HCT116 (cell line): ENCODE measurements around the gene LGR6. TPM values are rescaled to one million over a fixed set of nuclear protein-coding genes. Genes with fewer than 3 reads are reported as not detected.
"Not testable (repeated sequence)": the region's sequence is repeated elsewhere in the genome, so short reads cannot be mapped to it uniquely, and the experiment has no call there.

Experiments
- ATAC-seq: fragments of 200-7000 bp; cut with Tn5 transposase; 2 replicates; pipeline ENCODE4 v1.9.1; 2020; ENCODE audit warnings: mild to moderate bottlenecking, moderate library complexity
- BruUV-seq: library from RNA; stranded (reverse); fragments of 400-500 nt; replicated peaks from 2 replicates; lab custom pipeline; 2021; lab: Mats Ljungman, UMichigan
- CTCF ChIA-PET: fragments of 300-600 bp; sonication (Branson Sonifier 250); formaldehyde crosslinking; loops from one replicate; lab custom pipeline; 2021; ENCODE audit warnings: antibody characterized with exemption; lab: Charles Lee
- POLR2A ChIA-PET: fragments of 300-600, 350-600 bp; sonication (Branson Sonifier 250); formaldehyde crosslinking; loops from one replicate; lab custom pipeline; 2021; ENCODE audit warnings: antibody characterized with exemption; lab: Charles Lee
- RAD21 ChIA-PET, 2 experiments: fragments of 300-600 bp; sonication (Branson Sonifier 250); formaldehyde crosslinking; loops; one replicate each; lab custom pipeline; 2023; ENCODE audit warnings: low total read pairs in 2 of 2; ENCODE audit not compliant: uncharacterized antibody in 2 of 2, unreplicated experiment in 2 of 2, low non-redundant PET in 1 of 2; lab: Charles Lee
- DNase-seq: peaks from one replicate; pipeline ENCODE4 v3.0.0-alpha.2; 2010; ENCODE audit warnings: low read depth, low spot score
- H2AFZ ChIP-seq: fragments of 200-600 bp; shearing (Covaris generic), sonication (generic); 2 replicates; pipeline ENCODE4 v1.6.1; 2017; ENCODE audit warnings: low read depth, mixed run types, mixed read lengths, antibody characterized with exemption, low read length; ENCODE audit not compliant: poor library complexity, severe bottlenecking
- H3K27ac ChIP-seq: 2 replicates; pipeline ENCODE4 v1.5.1; 2012; ENCODE audit warnings: low read depth, low read length
- H3K27me3 ChIP-seq: fragments of 200-600 bp; sonication (generic); 2 replicates; pipeline ENCODE4 v1.6.1; 2016; ENCODE audit warnings: mixed run types, low read length, mixed read lengths; ENCODE audit not compliant: insufficient read depth
- H3K36me3 ChIP-seq, 2 experiments: fragments of 200-500 bp in 1 of 2; fragments of 200-600 bp in 1 of 2; sonication (Bioruptor generic) in 1 of 2; sonication (generic) in 1 of 2; 2 replicates each; pipeline versions ENCODE4 v1.5.1 to v1.6.1; 2014 to 2016; ENCODE audit warnings: low read length in 2 of 2, inconsistent platforms in 1 of 2, mixed read lengths in 1 of 2, mixed run types in 1 of 2; ENCODE audit not compliant: insufficient read depth in 2 of 2, control insufficient read depth in 1 of 2
- H3K4me1 ChIP-seq, 2 experiments: fragments of 200-600 bp in 1 of 2; sonication (generic) in 1 of 2; 2 replicates each; pipeline versions ENCODE4 v1.5.1 to v1.6.1; 2012 to 2017; ENCODE audit warnings: low read length in 2 of 2, inconsistent platforms in 1 of 2, mild to moderate bottlenecking in 1 of 2, mixed read lengths in 1 of 2, mixed run types in 1 of 2, moderate library complexity in 1 of 2; ENCODE audit not compliant: insufficient read depth in 2 of 2, control insufficient read depth in 1 of 2
- H3K4me2 ChIP-seq: fragments of 200-600 bp; sonication (generic); 2 replicates; pipeline ENCODE4 v1.6.1; 2017; ENCODE audit warnings: mixed run types, low read length, mixed read lengths
- H3K4me3 ChIP-seq, 2 experiments: fragments of 200-600 bp in 1 of 2; sonication (generic) in 1 of 2; replicated peaks in 1 of 2; 2 replicates each; pipeline ENCODE4 v1.5.1; 2011 to 2016; ENCODE audit warnings: low read length in 2 of 2, control low read depth in 1 of 2, low read depth in 1 of 2, mild to moderate bottlenecking in 1 of 2, mixed read lengths in 1 of 2, mixed run types in 1 of 2
- H3K79me2 ChIP-seq: fragments of 200-600 bp; sonication (generic); 2 replicates; pipeline ENCODE4 v1.6.1; 2017; ENCODE audit warnings: mild to moderate bottlenecking, mixed run types, low read length, moderate library complexity, mixed read lengths; ENCODE audit not compliant: insufficient read depth
- H3K9ac ChIP-seq: fragments of 200-600 bp; sonication (generic); 2 replicates; pipeline ENCODE4 v1.6.1; 2016; ENCODE audit warnings: low read length, mixed read lengths
- H3K9me2 ChIP-seq: fragments of 200-600 bp; sonication (generic), shearing (Covaris generic); 2 replicates; pipeline ENCODE4 v1.6.1; 2017; ENCODE audit warnings: mixed run types, mild to moderate bottlenecking, moderate library complexity; ENCODE audit not compliant: insufficient read depth
- H3K9me3 ChIP-seq, 2 experiments: fragments of 200-500 bp in 1 of 2; fragments of 200-600 bp in 1 of 2; sonication (Bioruptor generic) in 1 of 2; sonication (generic) in 1 of 2; 2 replicates each; pipeline ENCODE4 v1.6.1; 2014 to 2017; ENCODE audit warnings: low read length in 2 of 2, mixed read lengths in 2 of 2, inconsistent platforms in 1 of 2, low read depth in 1 of 2, mild to moderate bottlenecking in 1 of 2, mixed run types in 1 of 2, moderate library complexity in 1 of 2; ENCODE audit not compliant: control insufficient read depth in 1 of 2, insufficient read depth in 1 of 2
- H4K20me1 ChIP-seq: fragments of 200-600 bp; sonication (generic), shearing (Covaris generic); 2 replicates; pipeline ENCODE4 v1.6.1; 2017; ENCODE audit warnings: mixed run types, mild to moderate bottlenecking, moderate library complexity; ENCODE audit not compliant: insufficient read depth
- CEBPB ChIP-seq: IDR thresholded peaks from 2 replicates; pipeline ENCODE4 v1.6.1; 2012; ENCODE audit warnings: low read depth
- EZH2phosphoT487 ChIP-seq: fragments of 200-600 bp; IDR thresholded peaks from 2 replicates; pipeline ENCODE4 v1.6.1; 2018; ENCODE audit warnings: antibody characterized with exemption, borderline replicate concordance
- FOSL1 ChIP-seq: IDR thresholded peaks from 2 replicates; pipeline ENCODE4 v1.6.1; 2012; ENCODE audit warnings: low read depth
- JUND ChIP-seq: IDR thresholded peaks from 2 replicates; pipeline ENCODE4 v1.6.1; 2012
- POLR2AphosphoS5 ChIP-seq: IDR thresholded peaks from 2 replicates; pipeline ENCODE4 v1.6.1; 2011; ENCODE audit warnings: mild to moderate bottlenecking, low read depth, low read length, moderate library complexity
- RAD21 ChIP-seq: IDR thresholded peaks from 2 replicates; pipeline ENCODE4 v1.6.1; 2012; ENCODE audit warnings: low read depth, mild to moderate bottlenecking
- SP1 ChIP-seq: IDR thresholded peaks from 2 replicates; pipeline ENCODE4 v1.6.1; 2012; ENCODE audit warnings: low read depth
- YY1 ChIP-seq: IDR thresholded peaks from 2 replicates; pipeline ENCODE4 v1.6.1; 2011; ENCODE audit warnings: low read length, low read depth, moderate library complexity, mild to moderate bottlenecking; ENCODE audit not compliant: insufficient replicate concordance; ENCODE audit errors: extremely low read depth
- ZFX ChIP-seq: fragments of 450-650 bp; IDR thresholded peaks from 2 replicates; pipeline ENCODE4 v1.6.1; 2017
- intact Hi-C: fragments of 100-400 bp; cut with micrococcal nuclease; formaldehyde crosslinking; loops from 2 replicates; pipeline ENCODE4 v1.10.0; 2022
- total RNA-seq: library from RNA; stranded (reverse); gene quantifications from one replicate; pipeline ENCODE4 v1.2.1, GENCODE V29; 2021; ENCODE audit not compliant: unreplicated experiment
- TF ChIP-seq, protein P1 (sequence below): IDR thresholded peaks from 2 replicates; pipeline ENCODE4 v1.6.1; 2012

LGR6 gene
- total RNA-seq, 1 experiment from 2014 or later, result 0.20 TPM

DNA sequence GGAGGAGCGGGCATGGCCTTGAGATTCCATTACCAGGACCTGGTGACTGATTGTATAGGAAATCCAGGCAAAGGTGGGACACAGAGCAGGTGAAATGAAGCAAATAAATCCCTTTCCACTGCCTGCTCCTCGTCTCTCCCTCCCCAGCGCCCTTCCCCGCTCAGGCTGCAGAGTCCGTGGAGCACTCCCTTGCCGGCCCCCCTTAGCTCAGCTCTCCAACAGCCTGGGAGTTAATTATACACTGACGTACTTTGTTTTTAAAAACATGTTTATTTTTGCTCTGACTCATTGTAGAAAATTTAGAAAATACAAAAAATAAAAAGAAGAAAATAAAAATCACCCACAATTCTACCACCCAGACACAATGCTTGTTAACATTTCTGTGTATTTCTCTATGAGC, 61.7 kb downstream of the LGR6 start:
- TF ChIP-seq YY1 (no peak), SP1 (no peak), CEBPB (no peak)
- TF ChIP-seq, all 23 proteins: peak for 0
- Histone ChIP-seq H3K79me2 (no peaks in the 10 kb centered on the region), H3K9ac (no peak overlapping the region), H3K4me3 (no peak overlapping the region), H3K9me3 (no peaks in the 10 kb centered on the region), H3K9me2 (no peaks in the 10 kb centered on the region), H3K27me3 (peaks cover 46% of the 10 kb centered on the region), H4K20me1 (no peaks in the 10 kb centered on the region; the same call in 1 of the 2 replicates), H2AFZ (no peak overlapping the region), H3K27ac (no peak overlapping the region), H3K4me1 (no peaks in the 10 kb centered on the region), H3K36me3 (no peaks in the 10 kb centered on the region), H3K4me2 (no peak overlapping the region)
- intact Hi-C loops, result no loop called here
- ChIA-PET RAD21 (no interaction called here), CTCF (no interaction called here), POLR2A (no interaction called here)
- DNase-seq, result no peak
- no TSS peak for BruUV-seq
- ATAC-seq, result no peak

DNA sequence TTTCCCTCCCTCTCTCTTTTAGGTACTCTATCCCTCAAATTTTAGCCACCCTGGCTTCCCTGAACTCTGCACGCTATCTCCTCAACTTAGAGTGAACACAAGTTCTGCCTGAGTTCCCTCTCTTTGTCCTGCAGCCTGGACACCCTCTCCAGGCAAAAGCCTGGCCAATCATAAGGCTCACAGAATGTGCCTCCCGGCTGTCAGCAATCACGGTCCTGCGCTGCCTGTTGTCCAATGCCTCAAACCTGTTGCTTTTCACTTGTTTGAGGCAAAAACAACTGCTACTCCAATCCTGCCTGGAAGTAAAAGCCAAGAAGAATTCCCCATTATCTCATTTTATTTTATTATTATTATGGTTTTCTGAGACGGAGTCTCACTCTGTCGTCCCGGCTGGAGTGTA, 66.1 kb downstream of the LGR6 start:
- RAD21 ChIA-PET, result no interaction called here
- POLR2A ChIA-PET, result no interaction called here
- peaks cover 52% of the 10 kb centered on the region for H3K27me3 ChIP-seq
- no peaks in the 10 kb centered on the region for H3K4me1 ChIP-seq
- H3K4me3 ChIP-seq, result no peak overlapping the region
- no peaks in the 10 kb centered on the region for H3K9me3 ChIP-seq
- H3K4me2 ChIP-seq, result no peak overlapping the region
- intact Hi-C loops, result loop anchor here (1.0 kb wide), 1 partner anchor 19 kb away; no protein-coding TSS in a partner anchor
- H3K27ac ChIP-seq, result no peak overlapping the region
- CTCF ChIA-PET, result no interaction called here
- no TSS peak for BruUV-seq
- no peak overlapping the region for H2AFZ ChIP-seq
- TF ChIP-seq POLR2AphosphoS5 (no peak), RAD21 (no peak), FOSL1 (no peak), CEBPB (no peak), ZFX (no peak), EZH2phosphoT487 (no peak), SP1 (no peak), JUND (no peak)
- TF ChIP-seq, protein P1, sequence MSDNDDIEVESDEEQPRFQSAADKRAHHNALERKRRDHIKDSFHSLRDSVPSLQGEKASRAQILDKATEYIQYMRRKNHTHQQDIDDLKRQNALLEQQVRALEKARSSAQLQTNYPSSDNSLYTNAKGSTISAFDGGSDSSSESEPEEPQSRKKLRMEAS, result no peak
- H3K9ac ChIP-seq, result no peak overlapping the region
- no peaks in the 10 kb centered on the region; the same call in 1 of the 2 replicates for H4K20me1 ChIP-seq
- no peaks in the 10 kb centered on the region for H3K36me3 ChIP-seq
- ATAC-seq, result no peak
- H3K9me2 ChIP-seq, result no peaks in the 10 kb centered on the region
- no peak for DNase-seq
- no peaks in the 10 kb centered on the region for H3K79me2 ChIP-seq

DNA sequence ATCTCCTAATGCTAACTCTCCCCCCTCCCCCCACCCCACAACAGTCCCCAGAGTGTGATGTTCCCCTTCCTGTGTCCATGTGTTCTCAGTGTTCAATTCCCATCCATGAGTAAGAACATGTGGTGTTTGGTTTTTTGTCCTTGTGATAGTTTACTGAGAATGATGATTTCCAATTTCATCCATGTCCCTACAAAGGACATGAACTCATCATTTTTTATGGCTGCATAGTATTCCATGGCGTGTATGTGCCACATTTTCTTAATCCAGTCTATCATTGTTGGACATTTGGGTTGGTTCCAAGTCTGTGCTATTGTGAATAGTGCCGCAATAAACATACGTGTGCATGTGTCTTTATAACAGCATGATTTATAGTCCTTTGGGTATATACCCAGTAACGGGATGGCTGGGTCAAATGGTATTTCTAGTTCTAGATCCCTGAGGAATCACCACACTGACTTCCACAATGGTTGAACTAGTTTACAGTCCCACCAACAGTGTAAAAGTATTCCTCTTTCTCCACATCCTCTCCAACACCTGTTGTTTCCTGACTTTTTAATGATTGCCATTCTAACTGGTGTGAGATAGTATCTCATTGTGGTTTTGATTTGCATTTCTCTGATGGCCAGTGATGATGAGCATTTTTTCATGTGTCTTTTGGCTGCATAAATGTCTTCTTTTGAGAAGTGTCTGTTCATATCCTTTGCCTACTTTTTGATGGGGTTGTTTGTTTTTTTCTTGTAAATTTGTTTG, 67.8 kb downstream of the LGR6 start:
- CTCF ChIA-PET, POLR2A ChIA-PET: not testable (repeated sequence)

More for the DNA sequence above, 67.8 kb downstream of the LGR6 start:
- H3K4me1 ChIP-seq, H3K27ac ChIP-seq, intact Hi-C loops, ATAC-seq, DNase-seq, H3K9ac ChIP-seq, H4K20me1 ChIP-seq, H2AFZ ChIP-seq, H3K36me3 ChIP-seq, H3K4me3 ChIP-seq, H3K9me2 ChIP-seq, H3K79me2 ChIP-seq, BruUV-seq, RAD21 ChIA-PET, H3K4me2 ChIP-seq, H3K9me3 ChIP-seq: not testable (repeated sequence)
- H3K27me3 ChIP-seq, result peaks cover 69% of the 10 kb centered on the region
